ENCODE results near the gene SUSD4. TPM values are rescaled to one million over a fixed set of nuclear protein-coding genes. Genes with fewer than 3 reads are reported as not detected.

Gene SUSD4
- total and polyA plus RNA-seq, 9 of the 15 experiments (the other 6 are each of a cell fraction or from before 2014, with no cell fraction given), result 0.06 to 1.7 (median 0.09) TPM; not detected in 4

GRCh38 chr1:223208164-223209076, 155.6 kb downstream of the SUSD4 start:
- TF ChIP-seq SRF (CRISPR knock-in tag; IDR thresholded peaks at IDR 0.05) (0 out of 4 replicates have a peak, but pooled peaks of 1 of the 2 experiments have one; percentile 19), ZNF77 (CRISPR knock-in tag; IDR thresholded peaks at IDR 0.05) (no peak)
- no peaks in the 10 kb centered on the region for H3K79me2 ChIP-seq (ENCODE audit: control insufficient read depth, insufficient read depth, low read length)
- in situ Hi-C loops (cut with MboI), result no loop called here
- no peak overlapping the region for H3K27ac ChIP-seq (ENCODE audit: extremely low read depth, low read depth, low read length)
- FAIRE-seq, result no peak
- 76% methylated on average over 13 of the region's 13 CpGs for WGBS (ENCODE audit: insufficient coverage, low coverage, missing lambda C conversion rate)
- ATAC-seq, result no peak
- H2AFZ ChIP-seq (ENCODE audit: low read depth, low read length), result peak overlapping the region; percentile 49
- no peak for DNase-seq (ENCODE audit: extremely low read depth in 1 of 4, low spot score in 3 of 4)
- no peaks in the 10 kb centered on the region for H3K9me3 ChIP-seq (replicated peaks; ENCODE audit: control insufficient read depth, insufficient read depth, low read depth, low read length)
- H3K4me2 ChIP-seq (ENCODE audit: insufficient read depth, low read length), result no peak overlapping the region
- no peaks in the 10 kb centered on the region for H3K36me3 ChIP-seq (ENCODE audit: control insufficient read depth, insufficient read depth, low read length)
- no peaks in the 10 kb centered on the region for H4K20me1 ChIP-seq (replicated peaks; ENCODE audit: control insufficient read depth, insufficient read depth, low read length)
- no TSS peak for BruUV-seq (replicated peaks)
- no peak overlapping the region for H3K9ac ChIP-seq (ENCODE audit: insufficient read depth in 1 of 2, low read depth in 2 of 2, low read length in 2 of 2)
- peaks cover 0 to 31% of the 10 kb centered on the region in 2 experiments; a peak in 3 of 5 replicates for H3K4me1 ChIP-seq (replicated peaks in 1 of 2; ENCODE audit: control insufficient read depth in 2 of 2, insufficient read depth in 2 of 2, low read length in 2 of 2)
- no peak overlapping the region for H3K4me3 ChIP-seq
- no peaks in the 10 kb centered on the region for H3K27me3 ChIP-seq (ENCODE audit: control insufficient read depth in 2 of 2, insufficient read depth in 2 of 2, low read length in 2 of 2)
- ChIA-PET CTCF (ENCODE audit: low intra/inter-chr PET ratio) (interaction anchor here (0.7 kb wide), 1 partner anchor 476 kb away, joined by 4 read pairs; no protein-coding TSS in a partner anchor), POLR2A (no interaction called here)
- H3K9me1 ChIP-seq (ENCODE audit: control insufficient read depth, insufficient read depth, low read length), result no peaks in the 10 kb centered on the region
- intact Hi-C loops (cut with micrococcal nuclease), result no loop called here

Measured in K562 (cell line).